HG03521 (cell line): Measurements from ENCODE around the gene RIC3.

Experiments
- ATAC-seq: cut with Tn5 transposase; IDR thresholded peaks from one replicate; pipeline ENCODE4 v1.9.1; 2021; ENCODE audit warnings: mild to moderate bottlenecking, moderate library complexity; ENCODE audit not compliant: unreplicated experiment

RIC3 gene

DNA sequence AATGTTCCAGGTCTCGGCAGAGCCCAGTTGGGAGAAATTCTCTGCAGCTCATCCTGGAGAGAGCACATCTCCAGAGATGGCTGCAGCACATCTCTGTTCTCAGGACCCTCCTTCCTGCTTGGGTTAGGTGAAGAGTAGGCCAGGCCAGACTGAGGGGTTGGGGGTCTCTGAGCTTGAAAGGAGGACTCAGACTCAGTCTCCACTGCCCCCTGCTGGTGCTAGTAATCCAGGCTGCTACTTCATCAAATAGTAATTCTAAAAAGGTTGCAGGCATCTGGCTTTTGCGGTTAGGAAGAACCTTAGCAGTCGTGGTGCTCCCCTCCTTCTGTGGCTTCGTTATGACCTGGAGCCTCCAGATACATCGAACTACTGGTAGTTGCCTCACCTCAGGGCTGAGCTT, 78.1 kb downstream of the RIC3 start:
- ATAC-seq, result no peak

DNA sequence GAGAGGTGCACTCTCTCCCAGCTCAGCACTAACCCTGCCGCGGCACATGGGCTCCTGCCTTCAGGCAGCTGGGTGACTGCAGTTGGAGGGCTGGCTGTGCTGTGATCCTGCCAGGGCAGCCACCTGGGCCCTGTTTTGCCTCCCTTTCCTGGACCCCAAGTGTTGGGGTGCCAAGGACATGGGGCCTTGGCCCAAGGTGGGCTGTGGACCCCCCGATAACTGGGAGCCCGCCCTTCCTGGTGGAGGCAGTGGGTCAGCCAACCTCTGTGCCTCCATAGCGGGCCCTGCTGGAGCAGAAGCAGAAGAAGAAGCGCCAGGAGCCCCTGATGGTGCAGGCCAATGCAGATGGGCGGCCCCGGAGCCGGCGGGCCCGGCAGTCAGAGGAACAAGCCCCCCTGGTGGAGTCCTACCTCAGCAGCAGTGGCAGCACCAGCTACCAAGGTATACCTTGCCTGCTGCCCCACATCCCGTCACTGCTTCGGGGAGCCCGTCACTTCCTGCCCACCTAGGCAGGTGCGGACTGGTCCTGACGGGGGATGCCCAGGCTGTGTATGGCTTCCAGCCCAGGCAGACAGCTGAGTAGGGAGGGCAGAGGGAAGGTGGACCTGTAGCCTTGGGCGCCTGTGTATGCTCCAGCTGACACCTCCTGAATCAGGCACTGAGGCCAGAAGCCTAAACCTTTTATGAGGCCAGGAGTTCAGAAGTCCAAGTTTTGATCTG, 78.9 kb downstream of the RIC3 start:
- ATAC-seq, result no peak

DNA sequence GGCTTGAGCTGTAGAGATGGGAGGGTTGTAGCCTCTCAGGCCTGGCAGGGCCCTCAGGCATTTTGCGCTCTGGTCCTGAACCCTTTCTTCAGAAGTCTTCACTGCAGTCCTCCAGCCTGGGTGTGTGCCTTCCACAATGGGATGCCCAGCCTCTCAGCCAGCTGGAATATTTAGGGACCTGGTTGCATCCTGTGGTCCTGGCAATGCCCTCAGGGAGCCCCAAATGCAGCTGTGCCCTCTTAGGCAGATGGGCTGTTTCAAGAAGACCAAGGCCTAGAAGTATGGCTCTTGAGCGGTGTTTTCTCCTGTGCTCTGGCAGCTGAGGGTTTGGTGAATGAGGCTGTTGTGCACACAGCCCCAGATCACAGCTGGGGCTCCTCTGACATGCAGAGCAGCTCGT, 81.1 kb downstream of the RIC3 start:
- no peak for ATAC-seq

DNA sequence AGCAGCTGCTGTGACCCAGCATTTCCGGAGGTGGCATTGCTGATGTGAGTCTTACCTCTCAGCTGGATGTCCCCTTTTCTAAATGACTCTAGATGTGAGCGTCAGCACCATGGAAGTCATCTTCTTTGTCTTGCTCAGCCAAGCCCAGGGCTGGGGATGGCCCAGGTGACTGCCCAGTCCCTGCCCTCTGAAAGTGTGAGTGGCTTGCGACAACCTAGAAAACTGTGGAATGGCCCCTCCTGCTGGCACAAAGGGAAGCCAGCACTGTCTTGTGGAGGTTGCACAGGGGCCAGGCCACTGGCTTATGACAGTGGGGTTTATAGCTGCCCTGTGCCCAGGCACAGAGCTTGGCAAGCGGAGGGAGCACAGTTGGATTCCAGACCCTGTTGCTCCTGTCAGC, 81.6 kb downstream of the RIC3 start:
- no peak for ATAC-seq

DNA sequence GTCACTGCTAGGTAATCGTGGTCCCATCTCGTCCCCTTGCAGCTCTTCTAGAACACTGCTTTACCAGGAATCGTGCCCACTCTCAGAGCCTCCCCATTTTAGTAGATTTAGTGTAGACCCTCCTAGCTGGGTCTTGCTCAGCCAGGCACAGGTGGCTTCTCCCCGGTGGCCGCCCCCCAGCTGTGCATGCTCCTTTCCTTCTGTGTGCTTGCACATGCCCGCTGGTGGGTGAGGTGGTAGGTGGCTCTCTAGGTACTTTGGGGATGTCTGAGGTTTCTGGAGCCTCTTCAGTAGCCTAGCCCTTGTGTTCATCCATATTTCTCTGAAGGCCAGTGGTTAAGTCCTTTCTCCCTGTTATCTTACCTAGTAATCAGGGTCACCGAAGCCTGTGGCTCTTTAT, 82.3 kb downstream of the RIC3 start:
- ATAC-seq, result no peak

DNA sequence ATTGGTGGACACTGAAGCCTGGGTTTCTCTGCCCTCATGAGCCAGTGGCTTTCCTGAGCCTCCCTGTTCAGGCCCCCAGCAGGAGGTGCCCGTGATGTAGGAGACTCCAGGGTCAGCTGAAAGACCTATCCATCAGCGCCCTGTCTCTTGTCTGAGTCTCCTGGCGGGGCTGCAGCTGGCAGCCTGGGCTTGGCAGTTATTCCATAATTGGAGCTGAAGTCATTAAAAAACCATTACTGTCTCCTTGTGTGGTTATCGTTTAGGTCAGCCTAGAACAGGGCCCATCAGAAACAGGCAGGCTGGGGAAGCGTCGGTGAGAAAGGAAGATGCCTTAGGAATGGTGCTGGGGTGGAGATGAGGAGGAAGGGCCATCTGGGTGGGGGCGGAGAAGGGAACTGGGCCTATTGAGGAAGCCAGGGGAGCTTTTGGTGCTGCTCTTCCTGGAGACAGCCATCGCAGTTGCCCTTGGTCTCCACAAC, 82.8 kb downstream of the RIC3 start:
- ATAC-seq, result no peak

DNA sequence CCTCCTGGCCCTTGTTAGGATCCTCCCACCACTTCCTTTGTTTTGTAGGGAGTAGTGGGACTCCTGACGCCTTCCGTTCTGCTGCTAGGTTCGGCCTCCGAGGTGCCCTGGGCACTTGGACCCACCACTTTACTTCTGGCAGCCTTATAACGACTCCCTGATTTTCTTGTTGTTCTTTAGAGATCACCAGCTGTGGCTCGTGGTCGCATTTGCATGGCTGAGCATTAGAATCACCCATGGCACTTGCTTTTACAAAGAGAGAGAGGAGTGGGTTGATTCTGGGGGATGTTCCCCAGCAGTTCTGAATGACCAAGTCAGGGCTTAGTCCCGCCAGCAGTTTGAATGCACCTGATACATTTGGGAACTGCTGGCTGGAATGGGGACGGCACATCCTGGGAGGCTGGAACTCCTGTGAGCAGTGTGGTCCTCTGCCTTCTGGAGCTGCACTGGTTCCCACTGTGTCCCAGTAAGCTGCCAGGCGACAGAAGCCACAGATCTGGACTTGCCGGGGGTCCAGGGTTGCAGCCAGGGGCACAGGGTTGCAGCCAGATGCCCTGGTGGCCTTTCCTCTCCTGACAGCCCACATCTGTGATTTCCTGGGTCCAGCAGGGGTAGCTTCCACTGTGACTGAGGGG, 83.7 kb downstream of the RIC3 start:
- no peak for ATAC-seq

DNA sequence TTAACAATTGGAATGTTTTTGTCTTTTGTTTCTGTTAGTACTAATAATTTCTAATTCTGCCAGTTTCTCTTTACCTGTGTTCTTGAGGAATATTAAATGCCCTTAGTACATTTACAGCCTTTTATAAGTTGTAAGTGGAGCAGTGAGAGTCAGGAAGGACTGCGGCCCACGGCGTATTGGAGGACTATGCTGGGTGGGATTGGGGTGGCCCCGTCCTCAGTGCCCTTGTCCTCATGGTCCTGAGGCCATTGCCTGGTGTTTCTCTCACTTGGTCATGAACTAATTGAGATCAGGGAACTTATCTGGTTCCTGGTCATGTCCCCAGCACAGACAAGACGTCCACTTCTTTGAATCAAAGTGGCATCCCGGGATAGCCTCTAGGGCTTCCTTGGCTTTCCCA, 84.5 kb downstream of the RIC3 start:
- no peak for ATAC-seq

DNA sequence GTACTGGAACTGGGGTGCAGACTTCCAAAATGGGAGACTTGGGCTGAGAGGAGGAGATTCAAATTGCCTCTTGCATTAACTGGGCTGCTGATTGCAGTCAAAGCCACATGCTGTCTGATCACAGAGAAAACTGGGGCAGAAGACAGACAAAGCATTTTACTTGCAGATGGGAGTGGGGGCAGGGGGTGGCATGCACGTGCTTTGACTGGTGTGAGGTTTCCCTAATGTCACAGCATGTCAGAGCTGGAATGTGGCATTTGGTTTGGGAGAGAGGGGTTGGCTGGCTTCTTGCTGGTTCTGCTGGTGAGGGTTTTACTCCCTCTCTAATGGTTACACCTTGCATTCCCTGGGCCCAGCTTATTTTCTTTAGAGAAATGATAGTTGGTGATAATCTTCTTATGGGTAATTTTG, 84.9 kb downstream of the RIC3 start:
- no peak for ATAC-seq

DNA sequence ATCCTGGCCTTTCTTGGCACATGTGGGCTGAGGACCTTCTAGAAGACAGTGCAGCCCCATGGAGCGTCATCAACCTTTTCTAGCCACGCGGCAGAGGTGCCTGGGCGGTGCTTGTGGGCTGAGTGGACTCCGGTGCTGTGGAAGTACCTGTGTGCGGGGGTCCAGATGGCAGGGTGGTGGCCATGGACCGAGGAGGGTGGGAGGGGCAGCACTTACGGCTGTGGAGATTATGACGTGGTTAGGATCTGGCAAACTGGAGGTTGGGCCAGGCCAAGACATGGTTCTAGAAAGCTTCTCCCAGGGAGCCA, 85.8 kb downstream of the RIC3 start:
- ATAC-seq, result no peak

DNA sequence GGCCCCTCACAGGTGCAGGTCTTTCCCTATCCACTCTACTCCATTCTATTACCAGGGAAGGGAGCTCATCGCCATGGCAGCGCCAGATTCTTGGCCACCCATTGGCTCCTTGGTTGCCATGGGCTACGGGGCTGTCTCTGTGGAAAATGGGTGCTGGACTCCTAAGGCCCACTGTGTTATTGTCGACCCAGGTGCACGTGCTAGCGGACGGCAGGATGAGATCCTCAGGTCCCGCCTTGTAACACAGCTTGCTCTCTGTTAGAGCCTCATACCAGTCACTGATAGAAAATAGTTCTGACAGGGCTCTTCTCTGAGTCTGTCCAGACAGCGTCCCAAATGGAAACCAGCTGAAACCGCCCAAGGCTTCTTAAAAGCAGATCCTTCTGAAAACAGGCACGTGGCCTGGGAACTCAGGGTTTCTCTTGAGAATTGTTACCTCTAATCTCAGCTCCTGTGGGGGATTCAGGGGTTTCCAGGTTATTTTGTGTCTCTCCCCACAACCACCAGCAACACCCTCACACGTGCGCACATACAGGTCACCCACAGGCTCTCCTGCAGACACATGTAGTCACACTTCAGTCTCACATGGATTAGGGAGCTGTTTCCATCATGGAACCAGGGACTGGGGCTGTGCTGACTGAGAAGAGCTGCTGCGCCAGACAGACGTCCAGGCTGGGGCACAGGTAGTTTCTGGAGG, 86.3 kb downstream of the RIC3 start:
- ATAC-seq, result no peak

DNA sequence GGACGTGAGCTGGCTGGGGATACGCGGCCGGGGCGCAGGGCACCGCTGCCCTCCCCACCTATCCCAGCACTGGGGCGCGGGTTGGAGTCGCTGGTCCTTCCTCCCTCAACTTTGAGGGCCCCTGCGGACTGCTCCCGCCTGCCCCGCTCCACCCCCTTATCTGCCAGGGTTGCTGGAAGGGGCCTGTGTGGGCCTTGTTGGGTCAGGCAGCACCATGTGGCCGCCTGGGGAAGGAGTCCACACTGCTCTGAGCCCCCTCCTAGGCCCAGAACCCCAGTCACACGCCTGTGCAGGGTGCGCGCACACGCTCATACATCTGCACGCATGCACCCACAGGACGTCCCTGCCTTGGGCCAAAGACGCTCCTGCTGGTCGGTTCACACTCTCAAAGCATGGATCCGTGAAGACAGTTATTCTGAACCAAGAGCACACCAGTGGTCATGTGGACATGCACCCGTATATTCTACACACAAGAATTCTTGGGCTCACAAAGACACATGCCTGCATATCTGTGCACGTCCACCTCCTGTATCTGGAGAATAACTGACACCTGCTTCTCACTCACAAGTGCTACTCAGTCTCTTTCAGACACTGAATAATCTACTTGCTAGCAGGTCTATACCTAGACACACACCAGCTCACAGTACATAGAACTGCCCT, 87.1 kb downstream of the RIC3 start:
- ATAC-seq, result no peak

DNA sequence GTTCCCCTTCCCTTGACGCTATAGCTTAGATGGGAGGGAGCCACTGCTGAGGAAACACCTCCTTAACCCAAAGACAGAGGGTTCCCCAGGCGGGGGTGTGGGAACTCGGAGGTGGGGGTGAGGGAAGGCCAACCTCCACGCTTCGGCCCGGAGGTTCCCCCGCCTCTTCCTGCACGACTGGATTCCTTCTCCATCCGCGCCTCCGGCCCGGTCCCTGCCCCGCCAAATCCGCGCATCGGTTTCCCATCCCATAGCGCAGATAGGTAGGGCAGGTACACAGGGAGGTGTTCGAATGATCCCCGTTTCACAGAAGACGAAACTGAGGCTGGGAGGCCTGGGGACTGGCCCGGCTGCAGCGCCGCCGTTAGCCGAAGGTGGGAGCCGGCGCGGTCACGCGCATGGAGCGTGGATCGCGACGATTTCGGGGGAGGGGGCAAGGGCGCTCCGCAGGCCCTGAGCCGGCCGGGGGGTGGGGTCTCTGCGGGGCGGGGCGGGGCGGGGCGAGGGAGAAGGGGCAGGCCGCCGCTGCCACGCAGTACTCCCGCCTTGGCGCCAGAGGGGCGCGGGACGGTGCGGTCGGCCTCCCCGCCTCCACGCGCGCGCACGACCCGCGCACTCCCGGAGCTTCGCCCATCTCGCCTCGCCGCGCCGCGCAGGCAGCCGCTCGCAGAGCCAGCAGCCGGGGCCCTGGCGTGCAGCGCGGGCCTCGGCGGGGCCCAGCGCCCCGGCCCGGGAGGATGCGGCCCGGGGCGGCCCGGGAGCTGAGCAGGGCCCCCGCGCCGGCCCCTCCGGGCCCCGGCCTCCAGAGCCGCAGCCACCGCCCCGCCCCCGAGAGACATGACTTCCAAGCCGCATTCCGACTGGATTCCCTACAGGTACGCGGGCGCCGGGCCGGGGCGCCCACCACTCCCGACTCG, 87.9 kb downstream of the RIC3 start, which contains the start of gene TUB:
Gene TUB (plus strand): TSS at position 538 of the 917 bp plus-strand sequence. CDS start 300 bp downstream, at position 838.
- no peak for ATAC-seq

DNA sequence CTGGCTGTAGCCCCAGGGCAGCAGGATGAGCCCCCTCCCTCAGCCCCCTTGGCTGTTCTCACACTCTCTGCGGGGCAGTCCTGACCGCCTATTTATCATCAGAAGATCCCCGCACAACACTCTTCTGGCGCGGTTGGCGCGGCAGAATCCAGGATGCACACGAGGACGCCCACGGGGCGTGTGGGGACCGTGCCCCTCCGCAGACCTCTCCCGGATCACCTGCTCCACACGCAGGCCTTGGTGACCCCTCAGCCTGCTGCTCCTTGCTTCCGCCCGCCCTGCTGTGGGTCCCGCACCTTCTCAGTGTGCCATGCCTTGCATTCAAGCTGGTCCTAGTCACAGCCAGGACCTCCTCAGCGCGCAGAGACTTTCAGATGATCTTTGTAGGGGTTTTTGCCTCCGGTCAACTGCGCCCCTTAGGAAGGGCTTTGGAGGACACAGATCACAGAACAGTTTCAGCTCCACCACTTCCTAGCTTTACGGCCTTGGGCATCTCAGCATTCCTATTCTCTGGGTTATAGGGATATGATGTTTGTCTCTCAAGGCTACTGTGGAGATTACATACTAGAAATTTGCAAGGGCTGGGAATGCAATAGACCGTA, 88.7 kb downstream of the RIC3 start:
- no peak for ATAC-seq

DNA sequence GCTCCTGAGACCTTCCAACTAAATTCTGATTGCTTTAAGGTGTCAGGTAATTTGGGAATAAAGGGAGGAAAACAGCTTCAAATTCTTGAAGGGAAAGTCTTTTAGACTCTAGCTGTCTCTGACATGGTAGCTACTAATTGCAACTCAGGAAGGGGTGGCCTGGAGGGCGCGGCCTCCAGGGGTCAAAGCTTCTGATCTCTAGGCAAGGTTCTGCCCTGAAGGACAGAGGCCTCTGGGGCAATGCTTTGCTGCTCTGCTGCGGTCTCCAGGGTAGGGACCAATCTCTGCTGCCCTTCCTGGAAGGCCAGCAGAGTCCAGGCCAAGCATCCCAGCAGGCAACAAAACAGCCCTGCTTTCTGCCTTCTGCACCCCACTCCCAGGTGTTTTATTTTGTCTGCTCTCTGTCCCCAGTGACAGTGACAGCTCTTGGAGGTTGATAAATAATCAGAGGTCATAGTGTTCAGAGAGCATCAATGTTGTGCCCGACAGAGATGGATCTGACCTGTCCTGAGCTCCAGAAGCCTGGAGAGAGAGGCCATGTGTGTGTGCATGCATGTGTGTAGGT, 89.6 kb downstream of the RIC3 start:
- no peak for ATAC-seq

DNA sequence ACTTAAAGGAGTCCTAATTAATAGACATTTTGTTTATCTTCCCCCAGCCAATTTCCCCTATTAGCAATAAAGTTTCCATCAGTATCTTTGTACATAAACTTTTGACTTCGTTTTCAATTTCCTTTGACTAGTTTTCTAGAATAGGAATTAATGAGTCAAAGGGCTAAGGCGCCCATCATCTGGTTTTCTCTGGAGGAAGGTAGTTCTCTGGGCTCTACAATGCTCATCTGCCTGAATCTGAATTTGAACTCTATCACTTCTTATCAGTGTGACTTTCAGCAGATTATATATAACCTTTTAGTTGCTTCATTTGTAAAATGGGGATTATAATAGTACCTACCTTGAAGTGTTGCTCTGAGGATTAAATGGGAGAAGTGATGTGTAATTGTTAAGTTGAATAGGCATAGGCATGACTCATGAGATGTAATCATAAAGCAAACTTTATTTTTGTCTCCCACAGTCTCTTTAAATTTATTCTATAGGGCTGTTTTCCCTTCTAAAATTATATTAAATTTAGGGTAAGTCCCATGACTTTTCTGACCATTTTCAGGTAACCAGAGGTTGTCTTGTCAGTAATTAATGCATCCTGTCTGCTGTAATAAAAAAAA, 93.6 kb downstream of the RIC3 start:
- no peak for ATAC-seq

DNA sequence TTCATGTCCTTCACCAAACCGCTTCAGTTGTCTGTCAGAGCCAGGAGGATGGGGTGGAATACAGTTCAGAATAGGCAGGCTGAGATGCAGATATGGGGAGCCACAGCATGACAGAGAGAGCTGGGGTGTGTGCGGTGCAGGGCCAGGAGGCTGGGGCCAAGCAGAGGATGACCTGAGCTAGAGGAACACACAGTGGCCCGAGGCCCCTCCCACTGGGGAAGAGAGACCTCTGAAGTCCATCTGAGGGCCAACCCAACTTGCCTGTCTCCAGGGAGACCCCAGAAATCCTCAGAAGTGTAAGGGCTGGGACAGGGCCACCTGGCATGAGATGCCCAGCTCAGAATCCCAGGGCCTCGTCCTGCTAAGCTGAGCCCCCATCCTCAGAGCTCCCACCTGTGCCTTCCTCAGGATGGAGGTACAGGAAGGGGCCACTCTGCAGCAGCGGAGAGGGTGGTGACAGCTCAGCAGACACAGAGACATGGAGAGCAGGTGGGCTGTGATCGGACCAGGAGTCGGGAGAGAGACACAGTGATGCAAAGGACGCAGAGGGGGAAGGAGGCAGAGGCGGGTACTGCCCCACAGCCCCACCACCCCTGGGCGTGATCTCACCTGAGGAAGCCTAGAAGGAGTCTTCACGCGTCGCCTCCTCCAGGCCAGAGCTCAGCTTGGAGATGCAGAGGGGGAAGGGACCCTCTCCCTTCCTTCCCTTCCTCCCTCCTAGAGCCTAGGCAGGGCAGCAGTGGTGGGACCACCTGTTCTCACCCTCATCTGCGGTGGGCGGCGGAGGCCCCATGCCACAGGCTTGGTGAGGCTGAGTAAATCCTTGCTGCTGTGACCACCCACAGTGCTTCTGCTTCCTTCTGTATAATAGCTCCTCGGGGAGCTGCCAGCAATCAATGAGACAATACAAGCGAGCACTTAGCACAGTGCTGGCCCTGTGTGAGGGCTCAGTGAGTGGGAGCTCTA, 96.9 kb downstream of the RIC3 start:
- no peak for ATAC-seq

DNA sequence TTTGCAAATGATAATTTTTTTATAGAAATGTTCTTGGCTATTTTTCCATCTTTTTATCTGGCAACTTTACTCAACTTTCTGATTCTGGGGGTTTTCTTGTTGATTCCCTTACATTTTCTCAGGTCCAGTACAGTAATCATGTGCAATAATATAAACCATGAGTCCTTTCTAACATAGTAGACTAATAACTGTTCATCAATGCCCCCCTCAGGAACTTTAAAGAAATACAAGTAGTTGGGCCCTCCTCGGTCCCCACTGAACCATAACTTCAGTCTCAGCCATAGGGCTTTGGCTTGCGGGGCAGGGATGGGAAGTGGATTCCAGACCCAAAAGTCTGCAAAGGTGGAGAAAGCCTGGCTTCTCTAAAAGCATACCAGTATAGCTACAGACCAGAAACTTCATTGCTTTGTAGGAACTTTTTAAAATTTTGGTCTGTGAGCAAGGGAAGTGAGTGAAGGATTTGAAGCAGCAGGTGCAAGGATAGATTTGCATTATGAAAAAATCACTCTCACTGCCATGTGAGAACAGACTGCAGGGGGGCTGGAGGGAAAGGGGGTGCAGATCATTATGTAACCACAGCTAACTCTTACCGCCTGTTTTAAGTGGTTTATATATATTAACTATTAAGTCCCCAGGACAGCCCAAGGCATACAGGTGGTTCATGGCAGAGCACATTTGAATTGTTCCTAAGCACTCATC, 98.3 kb downstream of the RIC3 start:
- peak; percentile 45 for ATAC-seq
